Epidermal melanocyte (primary cell): ENCODE data around the gene SMC1A.

Experiments
- DNase-seq: peaks from one replicate; pipeline ENCODE4 v3.0.0; 2011; ENCODE audit warnings: low spot score; ENCODE audit not compliant: insufficient read length

The SMC1A gene

DNA sequence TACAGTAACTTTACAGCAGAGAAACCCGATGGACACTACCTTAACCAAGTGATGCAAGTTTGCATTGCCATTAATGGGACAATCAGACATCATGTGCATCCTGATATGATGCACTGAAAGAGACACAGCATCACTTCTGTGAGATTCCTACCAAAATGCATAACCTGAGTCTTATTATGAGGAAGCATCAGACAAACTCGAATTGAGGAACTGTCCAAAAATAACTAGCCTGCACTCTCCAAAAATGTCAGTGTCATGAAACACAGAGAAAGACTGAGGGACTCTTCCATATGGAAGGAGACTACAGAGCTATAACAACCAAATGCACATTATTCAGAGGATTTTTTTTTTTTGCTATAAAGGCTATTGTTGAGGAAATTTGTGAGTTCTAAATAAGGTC, 74.5 kb downstream of the SMC1A start:
- DNase-seq: no peak

DNA sequence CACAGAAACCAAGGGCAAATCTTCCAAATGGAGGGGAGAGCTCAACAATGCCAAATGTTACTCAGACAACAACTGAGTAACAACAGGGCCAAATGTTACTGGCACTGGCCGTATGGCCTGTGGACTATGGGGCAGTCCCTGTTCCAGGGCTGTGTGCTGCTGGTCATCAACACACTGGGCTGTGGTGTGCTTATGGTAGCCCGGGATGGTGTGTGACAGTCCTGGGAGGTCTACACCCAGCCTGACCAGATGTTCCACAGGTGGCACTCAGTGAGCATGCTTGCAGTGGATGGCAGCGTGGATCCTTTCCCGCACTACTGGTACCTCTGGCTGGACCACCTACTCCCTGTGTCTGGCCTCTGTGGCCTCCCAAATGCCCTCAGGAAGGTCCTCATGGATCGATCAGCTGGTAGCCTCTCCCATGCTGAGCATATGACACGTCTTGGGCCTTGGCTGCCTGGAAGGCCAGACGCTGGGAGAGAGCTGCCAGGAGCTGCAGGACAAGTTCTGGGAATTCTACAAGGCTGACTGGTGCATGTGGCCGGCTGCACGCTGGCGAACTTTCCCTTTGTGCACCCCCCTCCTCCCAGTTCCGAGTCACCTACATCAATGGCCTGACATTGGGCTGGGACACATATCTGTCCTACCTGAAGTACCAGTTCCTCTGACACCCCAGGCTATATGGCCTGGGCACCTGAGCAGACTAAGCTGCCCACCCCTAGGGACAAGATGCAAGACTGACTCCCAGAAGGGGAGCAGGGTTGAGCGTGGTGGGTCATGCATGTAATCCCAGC, 81.4 kb downstream of the SMC1A start:
- DNase-seq: no peak

DNA sequence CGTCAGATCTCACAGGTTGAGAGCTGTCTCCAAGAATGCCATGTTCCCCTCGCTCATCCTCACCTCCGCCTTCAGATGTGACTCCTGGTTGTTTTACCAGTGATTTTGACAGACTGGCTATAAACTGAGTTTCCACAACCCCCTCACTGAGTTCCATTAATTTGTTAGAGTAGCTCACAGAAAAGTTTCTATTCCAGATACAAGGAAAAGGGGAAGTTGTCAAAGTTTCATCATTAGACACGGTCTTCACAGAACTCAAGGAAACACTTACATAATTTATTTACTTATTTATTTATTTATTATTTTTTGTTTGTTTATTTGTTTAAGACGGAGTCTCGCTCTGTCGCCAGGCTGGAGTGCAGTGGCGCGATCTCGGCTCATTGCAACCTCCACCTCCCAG, 85.4 kb downstream of the SMC1A start:
- no peak for DNase-seq

DNA sequence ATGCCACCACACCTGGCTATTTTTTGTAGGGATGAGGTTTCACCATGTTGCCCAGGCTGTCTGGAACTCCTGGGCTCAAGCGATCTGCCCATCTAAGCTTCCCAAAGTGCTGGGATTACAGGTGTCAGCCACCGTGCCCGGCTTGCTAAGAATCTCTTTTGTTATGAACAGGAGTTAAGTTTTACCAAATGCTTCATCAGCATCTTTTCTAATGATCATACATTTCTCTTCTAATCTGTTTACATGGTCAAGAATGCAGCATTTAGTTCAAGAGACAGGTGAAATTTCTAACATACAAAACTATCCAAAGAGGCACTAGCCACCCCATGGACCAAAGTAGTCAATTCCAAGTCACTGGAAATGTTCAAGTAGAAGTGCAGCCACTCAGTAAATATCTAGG, 88.6 kb downstream of the SMC1A start:
- no peak for DNase-seq

DNA sequence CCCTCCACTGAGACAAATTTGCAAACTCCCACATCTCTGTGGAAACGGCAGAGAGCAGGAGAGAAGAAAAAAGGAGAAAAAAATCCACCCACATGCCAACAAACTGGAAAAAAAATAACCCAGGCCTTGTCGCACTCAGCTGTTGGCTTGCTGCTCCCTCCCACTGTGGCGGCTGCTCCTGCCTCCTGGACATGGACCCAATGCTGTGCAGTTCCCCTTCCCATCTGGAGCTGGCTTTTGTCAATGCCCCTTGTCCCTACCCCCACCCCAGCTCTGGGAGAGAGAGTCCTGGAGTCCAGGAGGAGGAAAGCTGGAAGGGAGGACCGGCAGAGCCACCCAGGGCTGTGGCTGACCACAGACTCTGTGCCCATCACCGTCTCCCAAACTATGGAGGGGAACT, 90.2 kb downstream of the SMC1A start:
- DNase-seq: no peak

DNA sequence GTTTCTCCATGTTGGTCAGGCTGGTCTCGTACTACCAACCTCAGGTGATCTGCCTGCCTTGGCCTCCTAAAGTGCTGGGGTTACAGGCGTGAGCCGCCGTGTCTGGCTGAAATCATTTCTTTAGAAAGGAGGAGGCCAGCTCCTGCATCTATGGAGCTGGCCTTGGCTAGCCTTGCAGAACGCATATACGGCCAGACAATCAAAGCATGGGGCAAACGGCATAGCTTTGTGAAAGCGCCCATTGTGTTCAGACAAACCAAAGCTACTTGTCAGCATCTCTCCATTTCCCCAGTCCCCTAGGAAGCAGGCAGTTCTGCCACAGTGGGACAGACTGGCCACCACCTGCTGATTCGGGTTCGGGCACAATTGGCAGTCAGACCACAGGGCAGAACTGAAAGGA, 92.1 kb downstream of the SMC1A start:
- DNase-seq: no peak

DNA sequence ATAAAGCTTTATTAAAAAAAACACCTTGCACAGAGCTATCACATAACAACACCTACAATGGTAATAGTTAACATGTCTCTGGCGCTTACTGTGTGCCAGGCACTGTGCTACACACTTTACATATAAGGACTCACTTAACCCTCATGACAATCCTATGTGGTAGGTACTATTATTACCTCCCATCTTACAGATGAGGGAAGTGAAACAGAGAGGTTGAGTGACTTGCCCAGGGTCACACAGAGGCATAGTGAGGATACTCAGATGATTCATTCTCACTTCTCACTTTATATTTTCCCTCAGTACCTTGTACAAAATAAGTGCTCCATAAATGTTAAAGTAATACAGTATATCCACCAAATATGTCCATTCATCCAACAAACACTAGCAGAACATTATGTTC, 97.7 kb downstream of the SMC1A start:
- DNase-seq: no peak
